Activated CD8-positive, alpha-beta memory T cell treated with anti-CD3 and anti-CD28 coated beads, Interleukin-2, amount 50 U/mL, for 48 hours (primary cell): ENCODE measurements around the gene ATP1A3.
A peak's percentile ranks its signal among the peaks of the same experiment; 100 is the strongest.
"Not testable (repeated sequence)": the region's sequence is repeated elsewhere in the genome, so short reads cannot be mapped to it uniquely, and the experiment has no call there.

Source experiments
- DNase-seq: peaks from one replicate; pipeline ENCODE4 v3.0.0-alpha.2; 2020

ATP1A3 gene

GRCh38 chr19:42010245-42011126 is 16.5 kb upstream of the ATP1A3 start:
- DNase-seq = no peak

- no peak for DNase-seq
Measured at GRCh38 chr19:42006569-42006968, 12.5 kb upstream of the ATP1A3 start.

- no peak for DNase-seq
Measured at GRCh38 chr19:42005504-42005903, 11.5 kb upstream of the ATP1A3 start.

GRCh38 chr19:42003506-42004294 is 9.7 kb upstream of the ATP1A3 start:
- no peak for DNase-seq

- DNase-seq = no peak
Measured at GRCh38 chr19:41999878-42000208, 5.8 kb upstream of the ATP1A3 start.

- DNase-seq = no peak
Measured at GRCh38 chr19:41999071-41999877, 5.2 kb upstream of the ATP1A3 start.

- DNase-seq = peak; percentile 86
Measured at GRCh38 chr19:41998246-41999020, 4.4 kb upstream of the ATP1A3 start.

- DNase-seq = no peak
Measured at GRCh38 chr19:41997851-41998229, 3.8 kb upstream of the ATP1A3 start.

- peak; percentile 79 for DNase-seq
Measured at GRCh38 chr19:41997121-41997850, 3.3 kb upstream of the ATP1A3 start.

GRCh38 chr19:41995959-41996797 is 2.1 kb upstream of the ATP1A3 start:
- DNase-seq = no peak

GRCh38 chr19:41994994-41995958 is 1.2 kb upstream of the ATP1A3 start:
- DNase-seq = no peak

GRCh38 chr19:41994521-41994971 is 516 bp upstream of the ATP1A3 start:
- no peak for DNase-seq

- DNase-seq = not testable (repeated sequence)
Measured at GRCh38 chr19:41991925-41992569, 2.0 kb downstream of the ATP1A3 start.

GRCh38 chr19:41991025-41991424 is 3.0 kb downstream of the ATP1A3 start:
- no peak for DNase-seq

- DNase-seq = no peak
Measured at GRCh38 chr19:41990615-41991014, 3.4 kb downstream of the ATP1A3 start.

- no peak for DNase-seq
Measured at GRCh38 chr19:41990028-41990427, 4.0 kb downstream of the ATP1A3 start.

GRCh38 chr19:41988947-41989346 is 5.1 kb downstream of the ATP1A3 start:
- DNase-seq = no peak

GRCh38 chr19:41987141-41987860 is 6.7 kb downstream of the ATP1A3 start:
- DNase-seq = no peak
